ENCODE measurements around the gene USE1.

USE1 gene

GRCh38 chr19:17200408-17201079 is 14.6 kb upstream of the USE1 start:
- Histone ChIP-seq H3K56ac (ENCODE audit: low read length) (no peak overlapping the region), H2AK5ac (ENCODE audit: low read length) (no peak overlapping the region), H3K4me1 (ENCODE audit: control insufficient read depth, low read depth, low read length) (no peaks in the 10 kb centered on the region), H3K4ac (ENCODE audit: low read depth, low read length) (no peak overlapping the region), H3K4me2 (ENCODE audit: low read length) (no peak overlapping the region), H3K9ac (ENCODE audit: low read length) (no peak overlapping the region), H4K5ac (ENCODE audit: low read length) (no peak overlapping the region), H4K8ac (ENCODE audit: low read depth, low read length) (no peak overlapping the region), H3K27me3 (ENCODE audit: insufficient read depth, low read length, poor library complexity) (no peaks in the 10 kb centered on the region), H3K23ac (ENCODE audit: low read length) (no peak overlapping the region), H3K4me3 (ENCODE audit: low read length) (no peak overlapping the region), H3K36me3 (ENCODE audit: control insufficient read depth, insufficient read depth, low read length) (peaks cover 12% of the 10 kb centered on the region), H3K18ac (ENCODE audit: low read length) (no peak overlapping the region), H3K27ac (ENCODE audit: low read depth, low read length) (no peak overlapping the region), H2BK5ac (ENCODE audit: low read length) (no peak overlapping the region), H3K79me1 (ENCODE audit: low read length) (no peaks in the 10 kb centered on the region), H3K79me2 (ENCODE audit: control insufficient read depth, insufficient read depth, low read length) (no peaks in the 10 kb centered on the region), H2BK15ac (replicated peaks; ENCODE audit: low read depth) (no peak overlapping the region), H2BK120ac (ENCODE audit: low read depth, low read length) (no peak overlapping the region)
- WGBS (ENCODE audit: extremely low coverage, insufficient coverage, low lambda C conversion rate): no CpG with 5 or more reads among the region's 16 CpGs
- no peak for DNase-seq

GRCh38 chr19:17202249-17202648 is 12.9 kb upstream of the USE1 start:
- Histone ChIP-seq H3K36me3 (ENCODE audit: control insufficient read depth, insufficient read depth, low read length) (peaks cover 12% of the 10 kb centered on the region), H3K4me3 (ENCODE audit: low read length) (no peak overlapping the region), H3K18ac (ENCODE audit: low read length) (no peak overlapping the region), H3K4me1 (ENCODE audit: control insufficient read depth, low read depth, low read length) (no peaks in the 10 kb centered on the region), H3K79me2 (ENCODE audit: control insufficient read depth, insufficient read depth, low read length) (no peaks in the 10 kb centered on the region), H3K27ac (ENCODE audit: low read depth, low read length) (no peak overlapping the region), H3K56ac (ENCODE audit: low read length) (no peak overlapping the region), H3K27me3 (ENCODE audit: insufficient read depth, low read length, poor library complexity) (no peaks in the 10 kb centered on the region), H4K5ac (ENCODE audit: low read length) (no peak overlapping the region), H2AK5ac (ENCODE audit: low read length) (no peak overlapping the region), H2BK15ac (replicated peaks; ENCODE audit: low read depth) (no peak overlapping the region), H2BK5ac (ENCODE audit: low read length) (no peak overlapping the region), H2BK120ac (ENCODE audit: low read depth, low read length) (no peak overlapping the region), H3K4me2 (ENCODE audit: low read length) (no peak overlapping the region), H3K23ac (ENCODE audit: low read length) (no peak overlapping the region), H3K9ac (ENCODE audit: low read length) (no peak overlapping the region), H4K8ac (ENCODE audit: low read depth, low read length) (no peak overlapping the region), H3K4ac (ENCODE audit: low read depth, low read length) (no peak overlapping the region), H3K79me1 (ENCODE audit: low read length) (no peaks in the 10 kb centered on the region)
- no CpG with 5 or more reads among the region's 9 CpGs for WGBS (ENCODE audit: extremely low coverage, insufficient coverage, low lambda C conversion rate)
- no peak for DNase-seq

GRCh38 chr19:17202713-17203112 is 12.4 kb upstream of the USE1 start:
- H3K4ac ChIP-seq (ENCODE audit: low read depth, low read length): no peak overlapping the region
- no peaks in the 10 kb centered on the region for H3K4me1 ChIP-seq (ENCODE audit: control insufficient read depth, low read depth, low read length)
- H3K4me2 ChIP-seq (ENCODE audit: low read length): no peak overlapping the region
- H3K9ac ChIP-seq (ENCODE audit: low read length): no peak overlapping the region
- H3K23ac ChIP-seq (ENCODE audit: low read length): no peak overlapping the region
- no peak overlapping the region for H3K4me3 ChIP-seq (ENCODE audit: low read length)
- H3K36me3 ChIP-seq (ENCODE audit: control insufficient read depth, insufficient read depth, low read length): peaks cover 12% of the 10 kb centered on the region
- no peak overlapping the region for H2AK5ac ChIP-seq (ENCODE audit: low read length)
- no peak overlapping the region for H3K56ac ChIP-seq (ENCODE audit: low read length)
- WGBS (ENCODE audit: extremely low coverage, insufficient coverage, low lambda C conversion rate): no CpG with 5 or more reads among the region's 17 CpGs
- no peak overlapping the region for H3K18ac ChIP-seq (ENCODE audit: low read length)
- DNase-seq: no peak
- H4K8ac ChIP-seq (ENCODE audit: low read depth, low read length): no peak overlapping the region
- no peak overlapping the region for H2BK120ac ChIP-seq (ENCODE audit: low read depth, low read length)
- H3K79me2 ChIP-seq (ENCODE audit: control insufficient read depth, insufficient read depth, low read length): no peaks in the 10 kb centered on the region
- H4K5ac ChIP-seq (ENCODE audit: low read length): no peak overlapping the region
- no peak overlapping the region for H2BK15ac ChIP-seq (replicated peaks; ENCODE audit: low read depth)
- H3K27me3 ChIP-seq (ENCODE audit: insufficient read depth, low read length, poor library complexity): no peaks in the 10 kb centered on the region
- H3K79me1 ChIP-seq (ENCODE audit: low read length): no peaks in the 10 kb centered on the region
- no peak overlapping the region for H2BK5ac ChIP-seq (ENCODE audit: low read length)
- no peak overlapping the region for H3K27ac ChIP-seq (ENCODE audit: low read depth, low read length)

- Histone ChIP-seq H3K79me2 (ENCODE audit: control insufficient read depth, insufficient read depth, low read length) (no peaks in the 10 kb centered on the region), H4K5ac (ENCODE audit: low read length) (no peak overlapping the region), H3K4ac (ENCODE audit: low read depth, low read length) (no peak overlapping the region), H4K8ac (ENCODE audit: low read depth, low read length) (no peak overlapping the region), H3K27me3 (ENCODE audit: insufficient read depth, low read length, poor library complexity) (no peaks in the 10 kb centered on the region), H2BK5ac (ENCODE audit: low read length) (no peak overlapping the region), H2AK5ac (ENCODE audit: low read length) (no peak overlapping the region), H3K36me3 (ENCODE audit: control insufficient read depth, insufficient read depth, low read length) (peaks cover 11% of the 10 kb centered on the region), H3K27ac (ENCODE audit: low read depth, low read length) (no peak overlapping the region), H3K18ac (ENCODE audit: low read length) (no peak overlapping the region), H3K79me1 (ENCODE audit: low read length) (no peaks in the 10 kb centered on the region), H2BK15ac (replicated peaks; ENCODE audit: low read depth) (no peak overlapping the region), H2BK120ac (ENCODE audit: low read depth, low read length) (no peak overlapping the region), H3K4me3 (ENCODE audit: low read length) (no peak overlapping the region), H3K23ac (ENCODE audit: low read length) (no peak overlapping the region), H3K56ac (ENCODE audit: low read length) (no peak overlapping the region), H3K9ac (ENCODE audit: low read length) (no peak overlapping the region), H3K4me1 (ENCODE audit: control insufficient read depth, low read depth, low read length) (no peaks in the 10 kb centered on the region), H3K4me2 (ENCODE audit: low read length) (no peak overlapping the region)
- WGBS (ENCODE audit: extremely low coverage, insufficient coverage, low lambda C conversion rate): no CpG with 5 or more reads among the region's 27 CpGs
- peak; percentile 81 for DNase-seq
Measured at GRCh38 chr19:17205237-17206140, 9.7 kb upstream of the USE1 start.

- Histone ChIP-seq H3K36me3 (ENCODE audit: control insufficient read depth, insufficient read depth, low read length) (peaks cover 7% of the 10 kb centered on the region), H3K18ac (ENCODE audit: low read length) (no peak overlapping the region), H3K9ac (ENCODE audit: low read length) (no peak overlapping the region), H3K23ac (ENCODE audit: low read length) (no peak overlapping the region), H3K79me1 (ENCODE audit: low read length) (no peaks in the 10 kb centered on the region), H3K56ac (ENCODE audit: low read length) (no peak overlapping the region), H3K79me2 (ENCODE audit: control insufficient read depth, insufficient read depth, low read length) (no peaks in the 10 kb centered on the region), H2BK5ac (ENCODE audit: low read length) (no peak overlapping the region), H3K4me3 (ENCODE audit: low read length) (no peak overlapping the region), H2BK120ac (ENCODE audit: low read depth, low read length) (no peak overlapping the region), H3K27me3 (ENCODE audit: insufficient read depth, low read length, poor library complexity) (no peaks in the 10 kb centered on the region), H4K8ac (ENCODE audit: low read depth, low read length) (no peak overlapping the region), H3K27ac (ENCODE audit: low read depth, low read length) (no peak overlapping the region), H3K4me1 (ENCODE audit: control insufficient read depth, low read depth, low read length) (no peaks in the 10 kb centered on the region), H2AK5ac (ENCODE audit: low read length) (no peak overlapping the region), H3K4ac (ENCODE audit: low read depth, low read length) (no peak overlapping the region), H4K5ac (ENCODE audit: low read length) (no peak overlapping the region), H2BK15ac (replicated peaks; ENCODE audit: low read depth) (no peak overlapping the region), H3K4me2 (ENCODE audit: low read length) (no peak overlapping the region)
- WGBS (ENCODE audit: extremely low coverage, insufficient coverage, low lambda C conversion rate): no CpG with 5 or more reads among the region's 25 CpGs
- DNase-seq: no peak
Measured at GRCh38 chr19:17206736-17207581, 8.2 kb upstream of the USE1 start.
